ENCODE data around the gene NTRK3. TPM values are rescaled to one million over a fixed set of nuclear protein-coding genes. Genes with fewer than 3 reads are reported as not detected.

Gene NTRK3
- total and polyA plus RNA-seq, 2 of the 13 experiments (the other 11 are each of a cell fraction or from before 2014, with no cell fraction given) = not detected

GRCh38 chr15:88196961-88197360 is 59.6 kb downstream of the NTRK3 start (continued):
- TF ChIP-seq, protein P1, sequence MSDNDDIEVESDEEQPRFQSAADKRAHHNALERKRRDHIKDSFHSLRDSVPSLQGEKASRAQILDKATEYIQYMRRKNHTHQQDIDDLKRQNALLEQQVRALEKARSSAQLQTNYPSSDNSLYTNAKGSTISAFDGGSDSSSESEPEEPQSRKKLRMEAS (IDR thresholded peaks at IDR 0.05) = no peak

GRCh38 chr15:88194162-88194561 is 62.4 kb downstream of the NTRK3 start:
- Histone ChIP-seq H3K27me3 (ENCODE audit: control insufficient read depth in 1 of 2, insufficient read depth in 2 of 2, low read length in 2 of 2) (no peaks in the 10 kb centered on the region; a peak in 1 of 5 replicates), H4K20me1 (ENCODE audit: insufficient read depth, low read length) (no peaks in the 10 kb centered on the region), H3K4me3 (replicated peaks in 1 of 3; ENCODE audit: insufficient read depth in 1 of 3, low read depth in 2 of 3, low read length in 3 of 3) (no peak overlapping the region), H3K36me3 (replicated peaks in 1 of 2; ENCODE audit: control insufficient read depth in 1 of 2, insufficient read depth in 2 of 2, low read length in 2 of 2) (no peaks in the 10 kb centered on the region), H3K27ac (ENCODE audit: extremely low read length, insufficient read depth, low read length) (no peak overlapping the region), H3K9me3 (ENCODE audit: low read length) (no peaks in the 10 kb centered on the region), H3K9ac (ENCODE audit: insufficient read depth, low read depth, low read length) (no peak overlapping the region), H3K4me1 (ENCODE audit: insufficient read depth, low read length) (no peaks in the 10 kb centered on the region), H2AFZ (ENCODE audit: low read length) (no peak overlapping the region), H3K4me2 (ENCODE audit: low read depth, low read length) (no peak overlapping the region), H3K79me2 (ENCODE audit: insufficient read depth, low read length) (no peaks in the 10 kb centered on the region)
- DNase-seq (ENCODE audit: low spot score) (no peak), ATAC-seq (no peak), FAIRE-seq (no peak)
- intact Hi-C loops (cut with micrococcal nuclease; ENCODE audit: unreplicated experiment) (no loop called here), in situ Hi-C loops (cut with HindIII; ENCODE audit: extremely low pct_ligation_motif_present, low pct_unique_long_range_greater_than_20kb) (no loop called here)
- ChIA-PET CTCF (ENCODE audit: low intra/inter-chr PET ratio, low total read pairs) (no interaction called here), POLR2A (no interaction called here)
- no peak for TF ChIP-seq ZNF660 (CRISPR knock-in tag; IDR thresholded peaks at IDR 0.05; ENCODE audit: borderline replicate concordance, low read depth)
- BruUV-seq (replicated peaks) = no TSS peak
- WGBS (ENCODE audit: low lambda C conversion rate) = 12% methylated on average over 4 of the region's 4 CpGs

GRCh38 chr15:88193415-88193814 is 63.1 kb downstream of the NTRK3 start:
- ATAC-seq = peak; percentile 69; the same call in 2 of the 3 replicates
- CTCF ChIA-PET (ENCODE audit: low intra/inter-chr PET ratio, low total read pairs) = no interaction called here
- DNase-seq (ENCODE audit: low spot score) = peak; percentile 4
- TF ChIP-seq IKZF5 (CRISPR knock-in tag; IDR thresholded peaks at IDR 0.05) (no peak), BRD4 (CRISPR knock-in tag; IDR thresholded peaks at IDR 0.05) (no peak), KDM5A (IDR thresholded peaks at IDR 0.05; ENCODE audit: borderline replicate concordance, low read length) (no peak), ZNF414 (CRISPR knock-in tag; IDR thresholded peaks at IDR 0.05) (no peak), CBX2 (IDR thresholded peaks at IDR 0.05; ENCODE audit: low read depth, low read length) (no peak), CBX2 (CRISPR knock-in tag; IDR thresholded peaks at IDR 0.05; ENCODE audit: low read depth) (no peak), GTF3A (CRISPR knock-in tag; conservative IDR thresholded peaks at IDR 0.05) (no peak), ZMYM4 (CRISPR knock-in tag; IDR thresholded peaks at IDR 0.05) (no peak), TEAD2 (CRISPR knock-in tag; IDR thresholded peaks at IDR 0.05) (no peak)
- TF ChIP-seq, protein P2, sequence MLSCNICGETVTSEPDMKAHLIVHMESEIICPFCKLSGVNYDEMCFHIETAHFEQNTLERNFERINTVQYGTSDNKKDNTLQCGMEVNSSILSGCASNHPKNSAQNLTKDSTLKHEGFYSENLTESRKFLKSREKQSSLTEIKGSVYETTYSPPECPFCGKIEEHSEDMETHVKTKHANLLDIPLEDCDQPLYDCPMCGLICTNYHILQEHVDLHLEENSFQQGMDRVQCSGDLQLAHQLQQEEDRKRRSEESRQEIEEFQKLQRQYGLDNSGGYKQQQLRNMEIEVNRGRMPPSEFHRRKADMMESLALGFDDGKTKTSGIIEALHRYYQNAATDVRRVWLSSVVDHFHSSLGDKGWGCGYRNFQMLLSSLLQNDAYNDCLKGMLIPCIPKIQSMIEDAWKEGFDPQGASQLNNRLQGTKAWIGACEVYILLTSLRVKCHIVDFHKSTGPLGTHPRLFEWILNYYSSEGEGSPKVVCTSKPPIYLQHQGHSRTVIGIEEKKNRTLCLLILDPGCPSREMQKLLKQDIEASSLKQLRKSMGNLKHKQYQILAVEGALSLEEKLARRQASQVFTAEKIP (CRISPR knock-in tag; IDR thresholded peaks at IDR 0.05; ENCODE audit: borderline replicate concordance) = no peak

More at GRCh38 chr15:88193415-88193814, 63.1 kb downstream of the NTRK3 start:
- Histone ChIP-seq H3K27ac (ENCODE audit: extremely low read length, insufficient read depth, low read length) (no peak overlapping the region), H3K4me3 (replicated peaks in 1 of 3; ENCODE audit: insufficient read depth in 1 of 3, low read depth in 2 of 3, low read length in 3 of 3) (no peak overlapping the region), H3K79me2 (ENCODE audit: insufficient read depth, low read length) (no peaks in the 10 kb centered on the region), H3K9me3 (ENCODE audit: low read length) (no peaks in the 10 kb centered on the region), H3K27me3 (ENCODE audit: control insufficient read depth in 1 of 2, insufficient read depth in 2 of 2, low read length in 2 of 2) (no peaks in the 10 kb centered on the region; a peak in 1 of 5 replicates), H4K20me1 (ENCODE audit: insufficient read depth, low read length) (no peaks in the 10 kb centered on the region), H3K4me2 (ENCODE audit: low read depth, low read length) (no peak overlapping the region), H2AFZ (ENCODE audit: low read length) (no peak overlapping the region), H3K4me1 (ENCODE audit: insufficient read depth, low read length) (no peaks in the 10 kb centered on the region), H3K9ac (ENCODE audit: insufficient read depth, low read depth, low read length) (no peak overlapping the region), H3K36me3 (replicated peaks in 1 of 2; ENCODE audit: control insufficient read depth in 1 of 2, insufficient read depth in 2 of 2, low read length in 2 of 2) (no peaks in the 10 kb centered on the region)
- BruUV-seq (replicated peaks) = no TSS peak
- no peak for FAIRE-seq
- 0% methylated on average over 4 of the region's 4 CpGs for WGBS (ENCODE audit: low lambda C conversion rate)
- POLR2A ChIA-PET = no interaction called here
- in situ Hi-C loops (cut with HindIII; ENCODE audit: extremely low pct_ligation_motif_present, low pct_unique_long_range_greater_than_20kb) = no loop called here
- intact Hi-C loops (cut with micrococcal nuclease; ENCODE audit: unreplicated experiment) = no loop called here
